ENCODE measurements around the gene BIRC6. TPM values are rescaled to one million over a fixed set of nuclear protein-coding genes. Genes with fewer than 3 reads are reported as not detected.

The BIRC6 gene
- polyA plus RNA-seq, 1 donor (not counting 4 experiments of a cell fraction or from before 2014, with no cell fraction given): 57.0 TPM

DNA sequence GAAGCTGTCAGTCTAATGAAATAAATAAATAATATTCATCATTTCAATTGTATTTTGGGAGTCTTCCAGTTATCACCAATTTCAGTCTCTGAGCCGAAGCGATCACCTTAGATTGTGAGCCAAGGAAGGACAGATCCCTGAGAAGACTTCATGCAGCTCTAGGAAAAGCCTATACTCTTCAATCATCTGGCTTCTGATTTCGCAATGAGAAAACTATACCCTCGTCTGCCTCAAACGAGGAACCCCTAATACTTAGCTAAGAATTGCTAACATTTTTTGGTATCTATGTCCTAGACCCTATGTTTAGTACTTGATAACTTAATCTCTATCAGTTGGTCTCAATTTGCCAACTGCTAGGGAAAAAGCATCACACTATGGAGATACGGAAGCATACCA lies 266.5 kb downstream of the BIRC6 start:
- no peaks in the 10 kb centered on the region for H3K9me3 ChIP-seq (ENCODE audit: control insufficient read depth, low read depth, low read length)
- no peak overlapping the region for H3K4me3 ChIP-seq (ENCODE audit: control insufficient read depth in 2 of 3, extremely low read depth in 1 of 3, insufficient read depth in 2 of 3, low read depth in 1 of 3, low read length in 3 of 3)
- dilution Hi-C loops (cut with MboI; ENCODE audit: extremely low pct_ligation_motif_present, low sequenced_read_pairs): no loop called here
- no peaks in the 10 kb centered on the region for H3K27me3 ChIP-seq (ENCODE audit: control insufficient read depth, extremely low read depth, insufficient read depth, low read length)
- FAIRE-seq: no peak
- H3K4me2 ChIP-seq (ENCODE audit: control insufficient read depth, extremely low read depth, insufficient read depth, low read depth, low read length): no peak overlapping the region
- no peaks in the 10 kb centered on the region for H4K20me1 ChIP-seq (ENCODE audit: control insufficient read depth, extremely low read depth, insufficient read depth, low read length)
- no peak overlapping the region for H3K9ac ChIP-seq (ENCODE audit: control insufficient read depth, extremely low read depth, insufficient read depth, low read length)
- TF ChIP-seq, protein P1, sequence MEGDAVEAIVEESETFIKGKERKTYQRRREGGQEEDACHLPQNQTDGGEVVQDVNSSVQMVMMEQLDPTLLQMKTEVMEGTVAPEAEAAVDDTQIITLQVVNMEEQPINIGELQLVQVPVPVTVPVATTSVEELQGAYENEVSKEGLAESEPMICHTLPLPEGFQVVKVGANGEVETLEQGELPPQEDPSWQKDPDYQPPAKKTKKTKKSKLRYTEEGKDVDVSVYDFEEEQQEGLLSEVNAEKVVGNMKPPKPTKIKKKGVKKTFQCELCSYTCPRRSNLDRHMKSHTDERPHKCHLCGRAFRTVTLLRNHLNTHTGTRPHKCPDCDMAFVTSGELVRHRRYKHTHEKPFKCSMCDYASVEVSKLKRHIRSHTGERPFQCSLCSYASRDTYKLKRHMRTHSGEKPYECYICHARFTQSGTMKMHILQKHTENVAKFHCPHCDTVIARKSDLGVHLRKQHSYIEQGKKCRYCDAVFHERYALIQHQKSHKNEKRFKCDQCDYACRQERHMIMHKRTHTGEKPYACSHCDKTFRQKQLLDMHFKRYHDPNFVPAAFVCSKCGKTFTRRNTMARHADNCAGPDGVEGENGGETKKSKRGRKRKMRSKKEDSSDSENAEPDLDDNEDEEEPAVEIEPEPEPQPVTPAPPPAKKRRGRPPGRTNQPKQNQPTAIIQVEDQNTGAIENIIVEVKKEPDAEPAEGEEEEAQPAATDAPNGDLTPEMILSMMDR (optimal IDR thresholded peaks at IDR 0.05 in 1 of 3, IDR thresholded peaks at IDR 0.05 in 1 of 3, conservative IDR thresholded peaks at IDR 0.05 in 1 of 3; ENCODE audit: extremely low read depth in 1 of 3, insufficient read depth in 2 of 3, low read length in 3 of 3): no peak
- H3K27ac ChIP-seq (ENCODE audit: control insufficient read depth, insufficient read depth, low read length): no peak overlapping the region
- H3K9me1 ChIP-seq (ENCODE audit: control insufficient read depth, extremely low read depth, insufficient read depth, low read length): no peaks in the 10 kb centered on the region
- peaks cover 5% of the 10 kb centered on the region for H3K4me1 ChIP-seq (ENCODE audit: control insufficient read depth, extremely low read depth, insufficient read depth, low read length)
- peaks cover 4 to 9% of the 10 kb centered on the region in 2 experiments for H3K36me3 ChIP-seq (ENCODE audit: control insufficient read depth in 2 of 2, extremely low read depth in 1 of 2, insufficient read depth in 2 of 2, low read length in 2 of 2)
- peaks cover 3% of the 10 kb centered on the region for H3K79me2 ChIP-seq (ENCODE audit: control insufficient read depth, insufficient read depth, low read length)
- DNase-seq (ENCODE audit: low read depth, low spot score): no peak
- no peak overlapping the region for H2AFZ ChIP-seq (ENCODE audit: control insufficient read depth, low read length)

DNA sequence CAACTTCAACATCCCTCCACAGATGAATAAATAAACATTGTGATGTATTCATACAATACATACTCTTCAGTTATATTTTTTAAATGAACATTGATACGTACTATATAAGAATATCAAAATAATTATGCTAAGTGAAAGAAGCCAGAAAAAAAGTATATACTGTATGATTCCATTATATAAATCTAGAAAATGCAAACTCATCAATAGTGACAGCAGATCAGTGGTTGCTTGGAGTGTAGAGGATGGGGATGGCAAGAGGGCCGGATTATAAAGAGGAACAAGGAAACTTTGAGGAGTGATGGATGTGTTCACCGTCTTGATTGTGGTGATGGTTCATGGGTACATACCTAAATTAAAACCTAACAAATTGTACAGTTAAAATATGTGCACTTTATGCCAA lies 268.0 kb downstream of the BIRC6 start:
- peaks cover 12% of the 10 kb centered on the region for H3K79me2 ChIP-seq (ENCODE audit: control insufficient read depth, insufficient read depth, low read length)
- peaks cover 4 to 9% of the 10 kb centered on the region in 2 experiments for H3K36me3 ChIP-seq (ENCODE audit: control insufficient read depth in 2 of 2, extremely low read depth in 1 of 2, insufficient read depth in 2 of 2, low read length in 2 of 2)
- no peaks in the 10 kb centered on the region for H3K27me3 ChIP-seq (ENCODE audit: control insufficient read depth, extremely low read depth, insufficient read depth, low read length)
- dilution Hi-C loops (cut with MboI; ENCODE audit: extremely low pct_ligation_motif_present, low sequenced_read_pairs): no loop called here
- H2AFZ ChIP-seq (ENCODE audit: control insufficient read depth, low read length): no peak overlapping the region
- TF ChIP-seq EZH2 (IDR thresholded peaks at IDR 0.05; ENCODE audit: low read length): no peak
- TF ChIP-seq, protein P1 (optimal IDR thresholded peaks at IDR 0.05 in 1 of 3, IDR thresholded peaks at IDR 0.05 in 1 of 3, conservative IDR thresholded peaks at IDR 0.05 in 1 of 3; ENCODE audit: extremely low read depth in 1 of 3, insufficient read depth in 2 of 3, low read length in 3 of 3): no peak
- H4K20me1 ChIP-seq (ENCODE audit: control insufficient read depth, extremely low read depth, insufficient read depth, low read length): no peaks in the 10 kb centered on the region
- H3K27ac ChIP-seq (ENCODE audit: control insufficient read depth, insufficient read depth, low read length): no peak overlapping the region
- DNase-seq (ENCODE audit: low read depth, low spot score) (no peak), FAIRE-seq (no peak)
- H3K4me3 ChIP-seq (ENCODE audit: control insufficient read depth in 2 of 3, extremely low read depth in 1 of 3, insufficient read depth in 2 of 3, low read depth in 1 of 3, low read length in 3 of 3): no peak overlapping the region
- no peak overlapping the region for H3K4me2 ChIP-seq (ENCODE audit: control insufficient read depth, extremely low read depth, insufficient read depth, low read depth, low read length)
- peaks cover 8% of the 10 kb centered on the region for H3K4me1 ChIP-seq (ENCODE audit: control insufficient read depth, extremely low read depth, insufficient read depth, low read length)
- H3K9ac ChIP-seq (ENCODE audit: control insufficient read depth, extremely low read depth, insufficient read depth, low read length): no peak overlapping the region
- no peaks in the 10 kb centered on the region for H3K9me1 ChIP-seq (ENCODE audit: control insufficient read depth, extremely low read depth, insufficient read depth, low read length)
- H3K9me3 ChIP-seq (ENCODE audit: control insufficient read depth, low read depth, low read length): no peaks in the 10 kb centered on the region
